ENCODE results near the gene B3GAT1.

DNA sequence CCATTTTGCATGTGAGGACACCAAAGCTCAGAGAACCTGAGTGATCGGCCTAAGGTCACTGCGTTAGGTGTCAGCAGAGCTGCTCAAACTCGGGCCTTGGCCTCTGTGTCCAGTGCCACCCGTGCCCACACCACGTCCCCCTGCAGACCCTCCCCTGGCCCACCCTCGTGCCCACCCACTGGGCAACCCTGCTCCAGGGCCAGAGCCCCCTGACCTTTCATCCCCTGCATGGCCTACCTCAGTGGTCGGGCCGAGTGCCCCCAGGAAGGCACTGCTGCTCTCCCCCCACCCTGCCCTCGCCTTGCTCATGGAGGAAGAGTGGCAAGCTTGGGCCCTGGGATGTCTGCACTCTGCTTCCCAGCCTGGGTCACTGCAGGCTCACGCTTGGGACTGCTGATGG, 17.7 kb downstream of the B3GAT1 start:
- TF ChIP-seq, protein P1, sequence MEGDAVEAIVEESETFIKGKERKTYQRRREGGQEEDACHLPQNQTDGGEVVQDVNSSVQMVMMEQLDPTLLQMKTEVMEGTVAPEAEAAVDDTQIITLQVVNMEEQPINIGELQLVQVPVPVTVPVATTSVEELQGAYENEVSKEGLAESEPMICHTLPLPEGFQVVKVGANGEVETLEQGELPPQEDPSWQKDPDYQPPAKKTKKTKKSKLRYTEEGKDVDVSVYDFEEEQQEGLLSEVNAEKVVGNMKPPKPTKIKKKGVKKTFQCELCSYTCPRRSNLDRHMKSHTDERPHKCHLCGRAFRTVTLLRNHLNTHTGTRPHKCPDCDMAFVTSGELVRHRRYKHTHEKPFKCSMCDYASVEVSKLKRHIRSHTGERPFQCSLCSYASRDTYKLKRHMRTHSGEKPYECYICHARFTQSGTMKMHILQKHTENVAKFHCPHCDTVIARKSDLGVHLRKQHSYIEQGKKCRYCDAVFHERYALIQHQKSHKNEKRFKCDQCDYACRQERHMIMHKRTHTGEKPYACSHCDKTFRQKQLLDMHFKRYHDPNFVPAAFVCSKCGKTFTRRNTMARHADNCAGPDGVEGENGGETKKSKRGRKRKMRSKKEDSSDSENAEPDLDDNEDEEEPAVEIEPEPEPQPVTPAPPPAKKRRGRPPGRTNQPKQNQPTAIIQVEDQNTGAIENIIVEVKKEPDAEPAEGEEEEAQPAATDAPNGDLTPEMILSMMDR (IDR thresholded peaks at IDR 0.05), result no peak
- TF ChIP-seq ZFX (IDR thresholded peaks at IDR 0.05; ENCODE audit: borderline replicate concordance), result no peak
